ENCODE measurements around the gene VGLL2. TPM values are rescaled to one million over a fixed set of nuclear protein-coding genes. Genes with fewer than 3 reads are reported as not detected.

The VGLL2 gene
- total RNA-seq, 1 experiment from 2014 or later, result 0.75 TPM

- no peak for DNase-seq (ENCODE audit: low read depth)
Measured at GRCh38 chr6:117269638-117270054, 4.3 kb downstream of the VGLL2 start.

- no peak for DNase-seq (ENCODE audit: low read depth)
Measured at GRCh38 chr6:117270055-117270842, 4.9 kb downstream of the VGLL2 start.

GRCh38 chr6:117270843-117271507, 5.6 kb downstream of the VGLL2 start:
- DNase-seq (ENCODE audit: low read depth), result no peak

- peak; percentile 89 for DNase-seq (ENCODE audit: low read depth)
Measured at GRCh38 chr6:117272032-117272866, 6.9 kb downstream of the VGLL2 start.

- DNase-seq (ENCODE audit: low read depth), result peak; percentile 69
Measured at GRCh38 chr6:117272891-117273290, 7.5 kb downstream of the VGLL2 start.

GRCh38 chr6:117275205-117275604, 9.8 kb downstream of the VGLL2 start:
- DNase-seq (ENCODE audit: low read depth), result no peak

DNA sequence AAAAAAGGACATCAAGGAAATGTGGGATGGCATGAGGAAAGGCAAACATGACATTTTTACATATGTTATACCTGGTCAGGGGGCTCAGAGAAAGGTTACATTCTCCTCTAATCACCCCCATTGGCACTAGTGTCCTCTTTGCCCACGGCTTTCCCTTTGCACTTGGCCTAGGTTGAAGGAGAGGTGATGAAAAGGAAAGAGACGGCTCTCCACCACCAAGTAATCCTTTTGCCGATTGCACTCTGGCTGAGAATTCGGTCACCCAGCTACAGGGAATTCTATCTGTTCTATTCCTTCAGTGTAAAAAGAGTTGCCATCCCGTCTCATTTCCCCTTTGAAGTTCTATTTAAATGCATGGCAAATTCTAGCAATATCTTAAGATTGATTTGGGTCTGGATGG, 10.4 kb downstream of the VGLL2 start:
- DNase-seq (ENCODE audit: low read depth), result no peak

GRCh38 chr6:117276778-117277316, 11.5 kb downstream of the VGLL2 start:
- DNase-seq (ENCODE audit: low read depth), result no peak

- DNase-seq (ENCODE audit: low read depth), result peak; percentile 30
Measured at GRCh38 chr6:117280922-117281321, 15.6 kb downstream of the VGLL2 start.

- DNase-seq (ENCODE audit: low read depth), result peak; percentile 17
Measured at GRCh38 chr6:117288083-117288715, 22.8 kb downstream of the VGLL2 start.

DNA sequence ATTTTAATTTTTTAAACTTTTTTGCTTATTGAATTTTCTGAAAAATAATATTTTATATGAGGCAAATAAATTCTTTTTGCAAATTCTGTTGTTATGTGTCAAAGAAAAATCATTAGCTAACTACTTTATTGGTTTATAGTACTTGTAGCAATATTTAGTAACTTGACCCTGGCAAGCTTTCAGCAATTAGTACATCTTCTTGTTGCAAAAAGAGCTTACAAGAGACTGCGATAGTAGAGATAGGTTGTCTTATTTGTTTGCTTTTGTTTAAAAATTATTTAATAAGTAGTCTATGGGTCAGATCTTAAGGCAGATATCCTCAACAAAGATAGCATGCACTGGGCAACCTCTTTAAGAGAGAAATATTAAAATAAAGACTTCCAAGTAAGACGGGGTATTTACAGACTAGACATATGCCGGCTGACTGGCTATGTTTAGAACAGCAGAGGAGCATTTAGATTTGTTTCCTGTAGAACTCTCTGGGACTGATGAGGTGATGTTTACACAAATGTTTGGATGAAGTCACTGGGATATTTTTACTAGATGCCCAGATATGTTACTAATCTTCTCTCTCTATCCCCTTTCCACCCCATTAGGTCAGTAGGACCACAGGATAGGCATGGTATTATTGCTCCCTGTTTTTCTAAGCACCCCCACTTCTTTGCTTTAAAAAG, 25.0 kb downstream of the VGLL2 start:
- DNase-seq (ENCODE audit: low read depth), result peak; percentile 37

- DNase-seq (ENCODE audit: low read depth), result no peak
Measured at GRCh38 chr6:117298941-117299340, 33.6 kb downstream of the VGLL2 start.

- DNase-seq (ENCODE audit: low read depth), result no peak
Measured at GRCh38 chr6:117303323-117303722, 38.0 kb downstream of the VGLL2 start.

DNA sequence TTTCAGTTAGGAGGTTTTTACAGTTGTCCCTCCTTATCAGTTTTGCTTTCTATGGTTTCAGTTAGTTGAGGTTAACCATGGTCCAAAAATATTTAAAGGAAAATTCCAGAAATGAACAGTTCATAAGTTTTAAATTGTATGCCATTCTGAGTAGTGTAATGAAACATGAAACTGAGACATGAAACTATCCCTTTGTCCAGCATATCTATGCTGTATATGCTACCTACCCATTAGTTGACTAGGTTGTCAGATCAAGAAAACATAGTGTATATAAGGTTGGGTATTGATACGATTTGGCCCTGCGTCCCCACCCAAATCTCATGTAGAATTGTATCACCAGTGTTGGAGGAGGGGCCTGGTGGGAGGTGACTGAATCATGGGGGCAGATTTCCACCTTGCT, 39.1 kb downstream of the VGLL2 start:
- DNase-seq (ENCODE audit: low read depth), result no peak

- DNase-seq (ENCODE audit: low read depth), result no peak
Measured at GRCh38 chr6:117306227-117306790, 41.0 kb downstream of the VGLL2 start.

- no peak for DNase-seq (ENCODE audit: low read depth)
Measured at GRCh38 chr6:117307655-117308054, 42.3 kb downstream of the VGLL2 start.

GRCh38 chr6:117309069-117309468, 43.7 kb downstream of the VGLL2 start:
- no peak for DNase-seq (ENCODE audit: low read depth)

DNA sequence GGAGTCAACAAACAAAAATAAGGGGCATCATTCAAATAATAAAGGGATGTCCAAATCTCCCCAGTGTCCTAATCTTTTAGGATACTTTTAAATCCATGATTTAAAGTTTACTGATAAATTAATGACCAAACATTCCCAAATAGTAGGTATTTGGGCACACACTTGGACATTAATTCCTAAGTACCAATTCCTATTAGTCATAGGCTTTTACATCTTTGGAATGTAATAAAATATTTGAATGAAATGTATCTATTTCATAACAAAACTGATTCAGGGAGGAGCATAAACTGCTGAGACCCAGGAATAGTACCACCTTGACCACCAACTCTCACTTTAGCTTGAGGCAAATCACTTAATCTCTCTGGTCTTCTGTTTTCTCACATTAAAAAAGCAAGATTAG, 44.3 kb downstream of the VGLL2 start:
- no peak for DNase-seq (ENCODE audit: low read depth)

- no peak for DNase-seq (ENCODE audit: low read depth)
Measured at GRCh38 chr6:117311310-117311709, 46.0 kb downstream of the VGLL2 start.

DNA sequence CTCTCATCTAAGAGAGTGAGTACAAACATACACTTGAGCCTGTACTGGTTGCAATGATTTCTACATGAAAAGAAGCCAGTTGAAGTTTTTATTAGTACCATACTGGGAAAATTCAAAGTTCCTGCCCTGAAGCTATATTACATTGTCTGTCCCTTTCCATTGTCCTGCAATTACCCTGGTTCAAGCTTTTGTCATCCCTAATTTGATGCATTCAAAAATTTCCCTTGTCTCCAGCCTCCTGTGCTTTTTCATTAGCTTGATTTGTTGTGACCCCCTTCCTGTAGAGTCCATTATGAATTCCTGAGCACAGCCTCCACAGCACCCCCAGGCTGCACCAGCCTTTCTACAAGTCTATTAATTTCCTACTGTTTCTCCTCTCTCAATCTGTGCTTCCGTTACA, 46.4 kb downstream of the VGLL2 start:
- no peak for DNase-seq (ENCODE audit: low read depth)

- DNase-seq (ENCODE audit: low read depth), result peak; percentile 40
Measured at GRCh38 chr6:117317261-117317660, 51.9 kb downstream of the VGLL2 start.
